IPS DF 4.7 (cell line): ENCODE measurements around the gene TMEM235.
"Not testable (repeated sequence)": the region's sequence is repeated elsewhere in the genome, so short reads cannot be mapped to it uniquely, and the experiment has no call there.

Experiments used
- DNase-seq: peaks from one replicate; pipeline ENCODE4 v3.0.0-alpha.2; 2013; ENCODE audit warnings: low spot score; ENCODE audit errors: extremely low read depth

The TMEM235 gene

GRCh38 chr17:78219396-78220150 lies 11.9 kb upstream of the TMEM235 start:
- DNase-seq, result no peak

DNA sequence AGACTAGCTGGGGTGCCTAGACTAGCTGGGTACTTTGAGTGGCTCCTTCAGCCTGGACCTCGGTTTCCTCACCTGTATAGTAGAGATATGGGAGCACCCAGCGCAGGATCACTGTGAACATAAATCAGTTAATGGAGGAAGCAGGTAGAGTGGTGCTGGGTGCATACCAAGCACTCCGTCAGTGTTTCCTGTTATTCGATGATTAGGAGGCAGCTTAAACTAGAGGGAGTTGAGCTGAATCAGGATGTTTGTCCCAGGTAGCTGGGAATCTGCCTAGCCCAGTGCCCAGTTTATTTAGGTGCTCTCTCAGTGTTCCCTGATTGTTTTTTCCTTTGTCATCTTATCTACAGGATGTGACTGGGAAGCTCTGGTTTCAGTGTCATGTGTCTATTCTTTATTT lies 8.4 kb upstream of the TMEM235 start:
- DNase-seq, result no peak

DNA sequence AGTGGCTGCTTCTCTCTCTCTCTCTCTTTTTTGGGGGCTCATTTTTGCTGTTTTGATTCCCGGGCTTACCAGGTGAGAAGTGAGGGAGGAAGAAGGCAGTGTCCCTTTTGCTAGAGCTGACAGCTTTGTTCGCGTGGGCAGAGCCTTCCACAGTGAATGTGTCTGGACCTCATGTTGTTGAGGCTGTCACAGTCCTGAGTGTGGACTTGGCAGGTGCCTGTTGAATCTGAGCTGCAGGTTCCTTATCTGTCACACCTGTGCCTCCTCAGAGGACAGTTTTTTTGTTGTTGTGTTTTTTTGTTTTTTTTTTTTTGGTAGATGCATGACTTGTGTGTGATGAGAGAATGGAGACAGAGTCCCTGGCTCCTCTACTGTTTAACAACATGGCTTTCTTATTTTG lies 7.7 kb upstream of the TMEM235 start:
- DNase-seq, result no peak

DNA sequence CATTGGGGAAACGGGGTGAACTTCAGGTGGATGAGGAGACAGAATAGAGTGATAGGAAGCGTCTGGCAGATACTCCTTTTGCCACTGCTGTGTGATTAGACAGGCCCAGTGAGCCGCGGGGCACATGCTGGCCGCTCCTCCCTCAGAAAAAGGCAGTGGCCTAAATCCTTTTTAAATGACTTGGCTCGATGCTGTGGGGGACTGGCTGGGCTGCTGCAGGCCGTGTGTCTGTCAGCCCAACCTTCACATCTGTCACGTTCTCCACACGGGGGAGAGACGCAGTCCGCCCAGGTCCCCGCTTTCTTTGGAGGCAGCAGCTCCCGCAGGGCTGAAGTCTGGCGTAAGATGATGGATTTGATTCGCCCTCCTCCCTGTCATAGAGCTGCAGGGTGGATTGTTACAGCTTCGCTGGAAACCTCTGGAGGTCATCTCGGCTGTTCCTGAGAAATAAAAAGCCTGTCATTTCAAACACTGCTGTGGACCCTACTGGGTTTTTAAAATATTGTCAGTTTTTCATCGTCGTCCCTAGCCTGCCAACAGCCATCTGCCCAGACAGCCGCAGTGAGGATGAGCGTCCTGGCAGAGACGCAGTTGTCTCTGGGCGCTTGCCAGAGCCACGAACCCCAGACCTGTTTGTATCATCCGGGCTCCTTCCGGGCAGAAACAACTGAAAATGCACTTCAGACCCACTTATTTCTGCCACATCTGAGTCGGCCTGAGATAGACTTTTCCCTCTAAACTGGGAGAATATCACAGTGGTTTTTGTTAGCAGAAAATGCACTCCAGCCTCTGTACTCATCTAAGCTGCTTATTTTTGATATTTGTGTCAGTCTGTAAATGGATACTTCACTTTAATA lies 7.0 kb upstream of the TMEM235 start:
- no peak for DNase-seq

DNA sequence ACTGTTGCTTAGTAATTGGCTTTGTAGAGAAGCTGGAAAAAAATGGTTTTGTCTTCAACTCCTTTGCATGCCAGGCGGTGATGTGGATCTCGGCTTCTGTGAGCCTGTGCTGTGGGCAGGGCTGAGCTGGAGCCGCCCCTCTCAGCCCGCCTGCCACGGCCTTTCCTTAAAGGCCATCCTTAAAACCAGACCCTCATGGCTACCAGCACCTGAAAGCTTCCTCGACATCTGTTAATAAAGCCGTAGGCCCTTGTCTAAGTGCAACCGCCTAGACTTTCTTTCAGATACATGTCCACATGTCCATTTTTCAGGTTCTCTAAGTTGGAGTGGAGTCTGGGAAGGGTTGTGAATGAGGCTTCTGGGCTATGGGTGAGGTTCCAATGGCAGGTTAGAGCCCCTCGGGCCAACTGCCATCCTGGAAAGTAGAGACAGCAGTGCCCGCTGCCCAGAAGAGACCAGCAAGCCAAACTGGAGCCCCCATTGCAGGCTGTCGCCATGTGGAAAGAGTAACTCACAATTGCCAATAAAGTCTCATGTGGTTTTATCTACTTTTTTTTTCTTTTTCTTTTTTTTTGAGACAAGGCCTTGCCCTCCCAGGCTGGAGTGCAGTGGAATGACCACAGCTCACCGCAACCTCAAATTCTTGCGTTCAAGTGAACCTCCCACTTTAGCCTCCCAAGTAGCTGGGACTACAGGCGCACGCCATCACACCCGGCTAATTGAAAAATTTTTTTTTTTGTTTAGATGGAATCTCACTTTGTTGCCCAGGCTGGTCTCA lies 6.2 kb upstream of the TMEM235 start:
- no peak for DNase-seq

- no peak for DNase-seq
Measured at GRCh38 chr17:78226055-78226758, 5.2 kb upstream of the TMEM235 start.

DNA sequence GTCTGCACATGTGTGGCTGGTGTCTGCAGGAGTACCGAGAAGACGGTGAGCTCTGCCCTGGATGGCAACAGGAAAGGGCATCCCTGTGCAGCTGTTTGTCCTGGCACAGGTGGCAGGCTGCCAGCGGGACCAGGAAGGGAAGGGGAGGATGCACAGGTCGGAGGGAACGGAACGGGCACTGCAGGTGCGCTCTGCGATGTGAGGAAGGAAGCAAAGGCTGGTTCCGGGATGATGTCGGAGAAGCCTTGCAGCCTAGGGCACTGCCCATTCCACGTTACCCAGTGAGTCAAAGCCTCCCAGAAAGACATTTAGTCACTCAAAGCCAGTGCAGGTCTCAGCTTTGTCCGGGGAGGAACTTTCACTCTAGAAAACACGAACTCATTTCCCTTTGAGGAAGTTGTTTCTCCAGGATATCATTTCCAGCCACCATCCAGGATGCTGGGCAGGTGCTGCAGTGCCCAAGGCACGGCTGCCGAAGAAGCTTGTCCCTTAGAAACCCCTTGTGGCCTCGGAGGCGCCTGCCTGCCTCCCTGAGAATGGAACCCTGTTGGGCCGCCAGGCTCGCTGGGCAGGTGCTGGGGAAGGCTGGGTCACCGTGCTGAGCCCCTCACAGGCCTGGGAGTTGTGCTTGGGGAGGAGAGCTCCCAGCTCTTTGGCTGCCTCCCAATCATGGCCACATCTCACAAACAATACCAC lies 4.5 kb upstream of the TMEM235 start:
- no peak for DNase-seq

- DNase-seq, result no peak
Measured at GRCh38 chr17:78227455-78227916, 3.9 kb upstream of the TMEM235 start.

DNA sequence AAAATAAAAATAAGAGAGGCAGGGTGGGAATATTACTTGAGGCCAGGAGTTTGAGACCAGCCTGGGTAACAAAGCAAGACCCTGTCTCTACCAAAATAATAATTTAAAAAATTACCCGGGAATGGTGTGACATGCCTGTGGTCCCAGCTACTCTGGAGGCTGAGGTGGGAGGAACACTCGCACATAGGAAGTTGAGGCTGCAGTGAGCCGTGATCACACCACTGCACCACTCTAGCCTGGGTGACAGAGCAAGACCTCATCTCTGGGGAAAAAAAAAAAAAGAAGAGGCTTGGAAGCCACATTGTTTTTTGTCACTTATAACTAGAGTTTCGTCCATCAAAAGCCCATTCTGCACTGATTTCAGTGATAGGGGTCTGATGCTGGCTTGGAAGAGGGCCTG lies 3.3 kb upstream of the TMEM235 start:
- no peak for DNase-seq

DNA sequence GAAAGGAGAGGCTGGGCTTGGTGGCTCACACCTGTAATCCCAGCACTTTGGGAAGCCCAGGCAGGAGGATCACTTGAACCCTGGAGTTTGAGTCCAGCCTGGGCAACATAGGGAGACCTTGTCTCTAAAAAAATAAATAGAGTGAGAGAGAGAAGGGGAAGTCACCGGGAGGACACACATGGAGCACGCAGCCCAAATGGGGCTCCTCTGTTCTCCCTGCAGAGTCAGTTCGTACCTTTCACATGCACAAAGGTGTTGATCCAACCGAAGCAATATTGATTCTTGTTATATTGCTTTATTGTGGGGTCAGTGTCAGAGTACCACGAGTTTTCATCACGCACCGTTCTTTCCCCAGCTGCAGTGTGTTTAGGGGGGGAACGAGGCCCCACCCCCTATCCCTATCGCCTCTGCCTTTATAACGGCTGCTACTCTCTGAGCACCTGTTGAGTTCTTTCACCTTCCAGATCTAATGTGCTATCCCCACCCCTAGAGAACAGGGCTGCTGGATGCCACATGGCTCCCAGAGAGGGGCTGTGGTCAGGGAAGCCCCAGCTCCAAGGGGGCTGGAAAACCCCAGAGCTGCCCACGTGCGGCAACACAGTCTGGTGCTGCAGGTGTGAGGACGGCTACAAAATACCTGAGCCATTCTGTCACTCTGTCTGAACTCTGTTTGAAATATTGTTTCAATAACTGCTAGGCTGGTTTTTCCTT lies 1.0 kb upstream of the TMEM235 start:
- no peak for DNase-seq

DNA sequence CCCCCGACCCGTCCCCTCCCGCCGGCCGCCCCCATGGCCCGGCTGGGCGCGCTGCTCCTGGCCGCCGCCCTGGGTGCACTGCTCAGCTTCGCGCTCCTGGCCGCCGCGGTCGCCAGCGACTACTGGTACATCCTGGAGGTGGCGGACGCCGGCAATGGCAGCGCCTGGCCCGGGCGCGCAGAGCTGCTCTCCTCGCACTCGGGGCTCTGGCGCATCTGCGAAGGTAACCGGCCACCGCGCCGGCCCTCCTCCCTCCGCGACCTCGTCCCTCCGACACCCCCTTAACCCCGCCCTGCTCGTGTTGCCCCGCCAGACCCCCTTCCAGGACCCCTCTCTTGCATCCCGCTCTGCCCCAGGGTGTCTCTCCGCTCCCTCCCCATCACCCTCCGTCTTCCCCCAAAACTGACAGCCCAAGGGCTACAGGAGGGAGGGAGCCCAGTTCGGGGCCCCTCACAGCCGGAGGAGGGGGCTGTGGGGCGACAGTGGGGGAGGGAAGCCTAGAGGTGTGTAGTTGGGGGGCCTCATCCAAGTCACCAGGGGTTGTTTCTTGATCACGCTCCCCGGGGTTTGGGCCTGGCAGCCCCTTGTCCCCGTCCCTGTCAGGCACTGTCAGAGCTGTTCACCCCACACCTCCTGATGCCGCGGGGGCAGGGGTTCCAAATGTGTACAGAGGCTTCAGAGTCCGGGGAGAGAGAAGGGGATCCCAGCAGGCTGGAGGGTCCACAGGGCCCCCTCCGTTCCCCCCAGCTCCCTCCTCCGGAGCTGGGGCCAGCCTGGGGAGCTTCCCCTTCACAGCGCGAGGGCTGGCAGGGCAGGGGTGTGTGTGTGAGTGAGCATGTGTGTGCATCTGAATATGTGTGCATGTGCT lies 794 bp downstream of the TMEM235 start:
- no peak for DNase-seq

GRCh38 chr17:78232859-78233173 lies 1.4 kb downstream of the TMEM235 start:
- DNase-seq, result no peak

DNA sequence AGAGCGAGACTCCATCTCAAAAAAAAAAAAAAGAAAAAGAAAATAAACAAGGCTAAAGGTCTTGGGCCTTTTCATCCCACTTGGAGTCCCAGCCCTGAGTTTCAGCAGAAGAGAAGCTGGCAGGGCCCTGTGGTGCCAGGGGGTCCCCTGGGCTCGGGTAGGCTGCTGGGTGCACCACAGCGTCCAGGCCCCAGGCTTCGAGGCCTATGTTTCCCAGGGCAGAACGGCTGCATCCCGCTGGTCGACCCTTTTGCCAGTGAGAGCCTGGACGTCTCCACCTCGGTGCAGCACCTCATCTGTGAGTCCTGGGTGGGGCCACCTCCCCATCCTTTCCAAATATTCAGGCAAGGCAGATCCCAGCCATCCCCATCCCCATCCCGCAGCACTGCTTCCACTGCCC lies 2.2 kb downstream of the TMEM235 start:
- DNase-seq, result no peak

DNA sequence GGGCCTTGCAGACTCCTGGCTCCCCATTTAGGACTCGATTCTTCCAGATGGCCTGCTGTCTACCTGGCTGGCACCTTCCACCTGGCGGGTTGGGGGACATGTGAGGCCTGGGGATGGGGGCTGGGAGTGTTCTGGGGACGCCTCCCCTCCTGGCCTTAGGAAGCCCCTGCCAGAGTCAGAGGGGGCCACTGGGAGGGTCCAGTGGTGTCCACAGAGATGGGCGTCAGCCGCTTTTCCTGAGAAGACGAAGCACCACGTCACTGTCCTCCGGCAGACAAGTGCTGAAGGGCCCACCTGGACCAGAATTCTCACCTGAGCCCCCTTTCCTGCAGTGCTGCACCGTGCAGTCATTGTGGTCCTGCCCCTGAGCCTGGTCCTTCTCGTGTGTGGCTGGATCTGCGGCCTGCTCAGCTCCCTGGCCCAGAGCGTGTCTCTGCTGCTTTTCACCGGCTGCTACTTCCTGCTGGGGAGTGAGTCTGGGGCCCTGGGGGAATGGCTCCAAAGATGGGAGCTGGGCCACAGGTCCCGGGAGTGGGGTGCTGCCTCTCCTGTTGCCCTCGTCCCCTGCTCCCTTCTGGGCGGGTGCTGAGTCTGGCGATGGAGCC lies 2.9 kb downstream of the TMEM235 start:
- no peak for DNase-seq

DNA sequence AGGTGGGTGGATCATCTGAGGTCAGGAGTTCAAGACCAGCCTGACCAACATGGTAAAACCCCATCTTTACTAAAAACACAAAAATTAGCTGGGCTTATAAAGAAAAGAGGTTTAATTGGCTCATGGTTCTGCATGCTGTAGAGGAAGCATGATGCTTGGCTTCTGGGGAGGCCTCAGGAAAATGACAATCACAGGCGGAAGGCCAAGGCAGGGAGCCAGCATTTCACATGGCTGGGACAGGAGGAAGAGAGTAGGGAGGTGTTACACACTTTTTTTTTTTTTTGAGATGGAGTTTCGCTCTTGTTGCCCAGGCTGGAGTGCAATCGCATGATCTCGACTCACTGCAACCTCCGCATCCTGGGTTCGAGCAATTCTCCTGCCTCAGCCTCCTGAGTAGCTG lies 3.6 kb downstream of the TMEM235 start:
- not testable (repeated sequence) for DNase-seq

GRCh38 chr17:78235885-78236284 lies 4.5 kb downstream of the TMEM235 start:
- no peak for DNase-seq

- DNase-seq, result no peak
Measured at GRCh38 chr17:78236362-78237127, 5.1 kb downstream of the TMEM235 start.

DNA sequence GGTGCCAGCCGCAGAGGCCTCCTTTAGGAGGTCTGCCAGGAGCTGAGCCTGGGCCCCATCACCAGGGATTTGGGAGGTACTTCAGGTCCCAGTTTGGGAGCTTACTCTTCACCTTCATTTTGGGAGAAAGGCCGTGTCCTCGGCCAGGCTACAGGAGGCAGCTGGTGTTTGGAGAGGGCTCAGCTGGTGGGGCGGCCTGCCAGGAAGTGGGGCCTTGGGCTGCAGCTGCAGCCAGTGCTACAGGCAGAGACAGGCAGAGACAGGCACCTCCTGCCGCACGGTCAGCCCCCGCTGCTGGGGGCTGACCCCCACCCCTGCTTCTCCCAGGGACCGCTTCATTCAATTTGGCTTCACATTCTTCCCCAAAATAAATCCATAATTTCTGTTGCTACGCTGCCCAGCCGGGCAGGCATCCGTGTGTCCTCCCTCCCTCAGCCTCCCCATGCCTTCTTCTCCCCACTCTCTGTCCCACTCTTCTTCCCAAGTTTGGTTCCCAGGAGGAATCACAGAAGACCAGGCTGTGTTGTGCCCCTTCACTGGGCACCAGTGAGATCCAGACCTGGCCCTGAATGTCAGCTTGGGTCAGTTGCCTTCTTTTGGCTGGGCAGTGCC lies 6.1 kb downstream of the TMEM235 start:
- no peak for DNase-seq
